Activated CD4-positive, CD25-positive, alpha-beta regulatory T cell treated with anti-CD3 and anti-CD28 coated beads, Interleukin-2, amount 50 U/mL, for 72 hours (primary cell): ENCODE results near the gene SMARCA1.

ENCODE experiments used
- DNase-seq: peaks from one replicate; pipeline ENCODE4 v3.0.0; 2021

The SMARCA1 gene

DNA sequence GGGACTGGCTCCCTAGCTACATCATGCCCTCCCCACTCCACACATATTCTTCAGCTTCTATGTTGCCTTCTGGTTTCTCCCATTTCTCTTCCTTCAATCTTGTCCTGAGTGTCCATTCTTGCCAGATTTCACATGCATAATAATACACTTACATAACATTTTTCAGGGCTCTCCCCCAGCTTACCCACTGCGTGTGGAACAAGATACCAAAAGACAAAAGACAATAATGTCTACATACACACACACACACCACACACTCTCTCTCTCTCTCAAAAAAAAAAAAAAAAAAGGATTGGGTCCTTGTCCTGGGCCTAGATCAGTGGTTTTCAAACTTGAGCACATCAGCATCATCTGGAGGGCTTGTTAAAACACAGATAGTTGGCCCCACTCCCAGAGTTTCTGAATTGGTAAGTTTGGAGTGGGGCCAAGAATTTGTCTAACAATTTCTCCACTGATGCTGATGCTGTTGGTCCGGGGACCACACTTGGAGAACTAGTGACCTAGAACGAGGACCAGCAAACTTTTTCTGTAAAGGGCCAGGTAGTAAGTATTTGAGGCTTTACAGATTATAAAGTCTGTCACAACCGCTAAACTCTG lies 6.5 kb upstream of the SMARCA1 start:
- no peak for DNase-seq

- DNase-seq = no peak
These were observed 2.6 kb upstream of the SMARCA1 start for GRCh38 chrX:129525896-129526295.

- no peak for DNase-seq
These were observed 1.9 kb upstream of the SMARCA1 start for GRCh38 chrX:129525162-129525561.

- DNase-seq = no peak
These were observed 1.1 kb upstream of the SMARCA1 start for GRCh38 chrX:129524250-129524850.

DNA sequence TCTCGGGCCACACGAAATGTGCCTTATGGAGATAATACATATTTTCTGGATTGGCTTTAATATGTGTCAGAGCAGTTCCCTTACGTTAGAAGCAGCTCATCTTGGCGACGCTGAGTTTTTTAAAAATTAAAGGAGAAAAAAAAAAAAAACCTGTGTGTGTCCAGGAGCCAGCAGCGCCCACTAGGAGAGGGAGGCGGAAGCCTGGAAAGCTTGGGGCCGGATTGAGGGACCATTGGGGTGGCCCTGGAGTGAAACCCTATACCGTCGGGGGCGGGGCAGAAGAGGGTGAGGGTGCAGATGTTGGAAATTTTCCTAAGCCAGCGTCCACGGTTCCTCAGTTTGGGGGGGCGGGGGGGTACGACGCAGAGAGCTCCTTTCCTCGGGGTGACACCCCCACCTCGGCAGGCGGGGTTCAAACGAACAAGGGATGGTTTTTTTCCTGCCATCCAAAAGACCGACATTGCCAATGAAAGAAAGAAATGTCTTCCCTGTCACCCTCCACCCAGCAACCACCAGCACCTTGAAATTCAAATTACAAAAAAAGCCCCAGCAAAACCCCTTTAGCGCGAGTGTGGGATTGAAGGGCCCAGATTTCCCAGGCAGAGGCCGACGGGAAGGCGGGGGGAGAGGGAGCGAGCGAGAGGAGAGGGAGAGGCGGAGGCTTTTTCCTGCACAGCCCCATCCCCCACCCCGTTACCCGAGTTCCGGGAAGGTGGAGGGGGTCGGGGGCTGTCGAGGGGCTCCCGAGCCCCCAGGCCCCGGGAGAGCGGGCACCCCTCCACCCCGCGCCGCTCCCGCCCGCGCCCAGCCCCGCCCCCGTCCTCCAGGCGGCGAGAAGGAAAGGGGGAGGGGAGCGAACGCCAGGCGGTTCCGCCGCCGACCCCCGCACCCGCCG lies 859 bp downstream of the SMARCA1 start:
- DNase-seq = no peak

DNA sequence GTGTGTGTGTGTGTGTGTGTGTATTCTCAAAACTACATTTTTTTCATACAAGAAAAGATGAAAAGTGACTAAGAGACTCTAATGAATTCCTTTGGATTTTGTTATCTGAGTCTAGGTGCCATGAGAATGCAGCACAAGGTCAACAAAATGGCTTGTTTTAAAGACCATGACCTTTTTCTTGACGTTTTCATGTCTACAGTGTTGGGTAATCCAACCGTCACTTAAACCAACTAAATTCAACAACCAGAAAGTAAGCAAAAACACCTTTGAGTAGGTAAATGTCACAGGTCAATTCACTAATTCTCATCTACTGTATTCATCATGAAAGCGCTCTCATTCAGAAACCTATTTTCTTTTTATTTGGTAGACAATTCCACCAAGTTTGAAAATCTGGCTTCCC lies 3.1 kb downstream of the SMARCA1 start:
- DNase-seq = no peak

DNA sequence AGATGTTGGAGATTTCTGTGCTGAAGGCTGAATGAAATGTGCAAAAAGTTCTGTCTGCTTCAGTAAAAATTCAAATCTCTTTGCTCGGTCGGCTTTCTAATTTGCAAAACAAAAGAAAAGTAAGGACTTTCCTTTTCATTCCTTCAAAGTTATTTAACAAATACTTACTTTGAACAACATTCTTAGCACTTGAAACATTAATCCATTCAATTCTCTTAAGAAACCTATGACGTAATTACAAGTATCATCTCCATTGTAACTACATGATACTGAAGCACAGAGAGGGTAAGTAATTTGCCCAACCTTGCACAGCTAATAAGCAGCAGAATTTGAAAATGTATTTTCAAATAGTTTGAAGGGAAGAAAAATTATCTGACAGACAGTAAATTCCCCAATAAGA lies 6.9 kb downstream of the SMARCA1 start:
- DNase-seq = no peak

GRCh38 chrX:129512409-129512808 lies 10.9 kb downstream of the SMARCA1 start:
- DNase-seq = no peak

DNA sequence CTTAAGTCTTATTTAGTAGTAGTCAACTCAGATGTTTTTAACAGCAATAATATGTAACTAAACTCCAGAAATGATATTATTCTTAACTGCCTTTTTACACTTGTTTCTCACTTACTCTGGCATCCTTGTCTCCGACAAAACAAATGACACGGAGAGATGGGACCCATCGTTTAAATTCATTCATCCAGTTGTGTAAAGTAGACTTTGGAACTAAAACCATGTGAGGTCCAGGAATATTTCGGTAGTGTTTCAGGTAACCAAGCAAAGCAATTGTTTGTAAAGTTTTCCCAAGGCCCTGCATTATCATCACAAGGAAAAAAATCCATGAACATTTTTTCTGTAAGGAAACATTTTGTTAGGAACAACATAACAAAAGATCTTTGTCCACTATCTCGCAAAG lies 11.6 kb downstream of the SMARCA1 start:
- DNase-seq = no peak

DNA sequence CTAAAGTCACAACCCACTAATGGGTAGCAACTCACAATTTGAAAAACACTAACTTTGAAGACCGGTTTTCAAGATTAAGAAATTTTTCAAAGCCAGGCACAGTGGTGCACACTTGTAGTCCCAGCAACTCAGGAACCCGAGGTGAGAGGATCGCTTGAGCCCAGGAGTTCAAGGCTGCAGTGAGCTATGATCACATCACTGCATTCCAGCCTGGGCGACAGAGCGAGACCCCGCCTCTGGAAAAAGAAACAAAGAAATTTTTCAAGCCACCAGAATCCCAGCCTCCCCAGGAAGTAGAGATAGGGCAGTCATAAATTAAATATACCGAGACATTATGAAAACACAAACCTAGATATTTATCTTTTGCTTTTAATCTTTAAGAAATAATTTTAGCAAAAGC lies 13.0 kb downstream of the SMARCA1 start:
- DNase-seq = no peak

GRCh38 chrX:129497146-129497843 lies 26.0 kb downstream of the SMARCA1 start:
- no peak for DNase-seq

GRCh38 chrX:129496625-129497024 lies 26.7 kb downstream of the SMARCA1 start:
- DNase-seq = no peak

GRCh38 chrX:129495900-129496299 lies 27.4 kb downstream of the SMARCA1 start:
- no peak for DNase-seq

DNA sequence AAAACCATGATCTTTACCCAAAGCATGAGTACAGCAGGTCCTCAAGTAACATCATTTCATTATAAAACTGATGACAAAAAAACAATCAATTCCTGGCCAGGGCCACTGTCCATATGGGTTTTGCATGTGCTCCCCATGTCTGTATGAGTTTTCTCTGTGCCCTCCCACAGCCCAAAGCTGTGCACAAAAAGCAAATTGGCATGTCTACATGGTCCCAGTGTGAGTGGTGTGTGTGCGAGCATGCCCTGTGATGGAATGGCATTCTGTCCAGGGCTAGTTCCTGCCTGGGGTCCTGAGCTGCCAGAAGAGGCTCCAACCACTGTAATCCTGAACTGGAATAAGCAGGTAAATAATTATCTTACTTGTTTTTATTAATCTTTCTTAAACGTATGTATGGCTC lies 28.4 kb downstream of the SMARCA1 start:
- DNase-seq = no peak

DNA sequence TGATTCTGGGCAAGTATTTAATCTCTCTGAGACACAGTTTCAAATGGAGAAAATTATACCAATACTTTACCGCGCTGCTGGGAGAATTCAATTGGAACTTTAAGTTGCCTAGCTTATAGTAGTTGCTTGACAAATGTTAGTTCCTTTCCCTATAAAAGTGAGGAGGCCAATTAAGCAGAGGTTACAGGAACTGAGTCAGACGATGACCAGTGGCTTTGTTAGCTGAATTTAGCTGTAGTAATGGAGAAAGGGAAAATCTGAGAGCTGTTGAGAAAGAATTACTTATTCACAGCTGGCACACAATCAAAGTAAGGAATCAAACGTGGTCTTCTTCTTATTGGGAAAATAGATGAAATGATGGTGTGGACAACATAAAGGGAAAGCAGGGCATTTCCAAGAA lies 29.6 kb downstream of the SMARCA1 start:
- DNase-seq = no peak

GRCh38 chrX:129490330-129490729 lies 33.0 kb downstream of the SMARCA1 start:
- no peak for DNase-seq

DNA sequence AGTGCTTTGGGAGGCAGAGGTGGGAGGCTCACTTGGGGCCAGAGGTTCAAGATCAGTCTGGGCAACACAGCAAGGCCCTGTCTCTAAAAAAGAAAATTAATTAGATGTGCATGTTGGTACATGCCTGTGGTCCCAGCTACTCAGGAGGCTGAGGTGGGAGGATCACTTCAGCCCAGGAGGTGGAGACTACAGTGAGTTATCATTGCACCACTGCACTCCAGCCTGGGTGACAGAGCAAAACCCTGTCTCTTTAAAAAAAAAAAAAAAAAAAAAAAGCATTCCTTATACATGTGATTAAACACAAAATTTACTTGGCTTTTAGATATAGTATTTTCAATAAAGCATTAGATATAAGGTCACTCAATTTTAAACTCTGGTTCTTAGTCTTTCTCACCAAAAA lies 34.9 kb downstream of the SMARCA1 start:
- DNase-seq = no peak

DNA sequence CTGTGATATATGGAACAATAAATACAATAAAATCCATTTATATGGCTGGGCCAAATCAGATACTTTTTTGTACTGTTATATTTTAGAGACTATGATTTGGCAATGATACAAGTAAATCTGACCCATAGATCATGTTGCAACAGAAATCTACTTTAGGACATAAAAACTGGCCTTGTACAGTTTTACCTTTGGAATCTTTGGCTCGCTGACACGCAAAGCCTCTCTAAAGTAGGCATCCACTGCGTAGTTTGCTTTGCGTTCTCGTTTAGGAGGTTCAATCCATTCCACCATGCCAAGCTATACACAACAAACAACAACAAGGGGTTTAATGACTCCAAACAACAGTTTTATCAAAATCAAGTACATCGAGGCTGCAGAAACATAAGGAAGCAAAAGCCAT lies 42.4 kb downstream of the SMARCA1 start:
- DNase-seq = no peak

DNA sequence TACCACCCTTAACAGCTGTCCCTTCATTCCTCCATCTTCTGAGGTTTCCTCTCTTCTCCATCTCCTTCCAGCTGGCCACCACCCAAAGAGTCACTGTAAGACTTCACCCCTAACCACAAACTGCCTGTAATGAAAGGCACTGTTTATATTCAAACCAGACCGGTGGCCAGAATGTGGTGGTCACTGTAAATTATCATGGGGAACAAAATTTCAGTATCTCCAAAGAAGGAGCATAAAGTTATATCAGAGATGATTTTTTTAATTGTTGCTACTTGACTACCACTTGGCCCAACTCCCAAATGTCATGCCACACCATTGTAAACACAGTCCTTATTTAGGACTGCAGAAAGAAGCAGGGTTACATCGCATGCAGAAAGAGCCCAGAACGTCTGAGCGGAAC lies 44.8 kb downstream of the SMARCA1 start:
- DNase-seq = no peak

DNA sequence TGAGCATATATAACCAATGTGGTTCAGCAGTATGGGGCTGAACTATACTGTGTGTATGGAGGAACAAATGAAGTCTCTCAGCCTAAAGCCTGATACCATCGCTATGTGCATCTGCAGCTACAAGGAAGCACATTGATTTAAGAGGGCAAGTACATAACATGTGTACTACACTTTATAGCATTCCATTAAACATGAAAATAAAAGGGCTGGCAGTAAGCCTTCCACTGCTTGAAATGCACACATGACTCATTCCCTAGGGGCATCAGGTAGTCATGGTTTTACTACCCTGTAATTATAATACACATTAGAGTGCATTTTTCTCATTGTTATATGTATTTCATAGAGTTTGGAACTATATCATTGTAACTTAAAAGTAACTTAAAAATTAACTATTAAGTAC lies 51.2 kb downstream of the SMARCA1 start:
- no peak for DNase-seq

- no peak for DNase-seq
These were observed 60.6 kb downstream of the SMARCA1 start for GRCh38 chrX:129462707-129463106.

GRCh38 chrX:129461801-129462456 lies 61.4 kb downstream of the SMARCA1 start:
- no peak for DNase-seq

DNA sequence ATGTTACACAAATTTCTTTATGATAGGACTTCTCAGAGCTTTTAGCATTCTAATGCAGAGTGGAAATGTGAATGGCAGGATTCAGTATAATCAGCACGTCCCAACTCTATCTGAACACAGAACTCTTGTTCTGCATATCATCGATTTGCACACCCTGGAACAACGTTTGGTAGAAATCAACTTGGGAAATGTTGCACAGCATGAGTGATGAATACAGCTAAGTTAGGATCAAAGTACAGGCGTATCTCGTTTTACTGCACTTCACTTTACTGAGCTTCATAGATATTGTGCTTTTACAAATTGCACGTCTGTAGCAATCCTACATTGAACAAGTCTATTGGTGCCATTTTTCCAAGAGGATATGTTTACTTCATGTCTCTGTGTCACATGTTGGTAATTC lies 70.8 kb downstream of the SMARCA1 start:
- DNase-seq = no peak
